ENCODE data around the gene ARHGEF10L.

GRCh38 chr1:17739050-17739449 is 199.6 kb downstream of the ARHGEF10L start:
- TF ChIP-seq POLR2A (IDR thresholded peaks at IDR 0.05; ENCODE audit: low read depth, low read length) = no peak
- TF ChIP-seq POLR2AphosphoS5 (IDR thresholded peaks at IDR 0.05; ENCODE audit: low read depth, low read length) = no peak
- no peak for TF ChIP-seq TAF1 (IDR thresholded peaks at IDR 0.05; ENCODE audit: low read depth, low read length)
- no peak for TF ChIP-seq SPI1 (IDR thresholded peaks at IDR 0.05; ENCODE audit: low read depth, low read length)
- TF ChIP-seq PAX5 (IDR thresholded peaks at IDR 0.05; ENCODE audit: insufficient read depth, low read length, severe bottlenecking) = no peak
- no peak for TF ChIP-seq POU2F2 (IDR thresholded peaks at IDR 0.05; ENCODE audit: low read depth, low read length)
